Measurements from ENCODE around the gene ST3GAL3. TPM values are rescaled to one million over a fixed set of nuclear protein-coding genes. Genes with fewer than 3 reads are reported as not detected.

Gene ST3GAL3
- total and polyA plus RNA-seq, 2 donors (not counting 3 experiments of a cell fraction or from before 2014, with no cell fraction given), result 14.3 to 35.8 TPM

DNA sequence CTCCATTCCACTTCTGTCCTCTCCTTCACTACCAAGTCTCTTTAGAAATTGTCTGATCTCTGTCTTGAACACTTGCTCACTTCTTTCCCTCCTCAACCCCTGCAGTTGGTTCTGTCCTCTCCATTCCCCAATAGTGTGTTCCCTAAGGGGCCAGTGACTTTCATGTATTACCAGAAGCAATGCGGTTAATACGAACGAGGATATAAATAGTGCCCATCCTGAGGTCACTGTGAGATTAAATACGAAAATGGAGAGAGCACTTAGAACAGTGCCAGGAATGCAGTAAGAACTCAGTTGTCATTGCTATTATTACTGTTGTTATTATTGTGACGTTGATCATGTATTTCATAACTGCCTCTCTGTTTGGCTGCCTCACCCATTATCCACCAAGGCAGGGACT, 173.3 kb downstream of the ST3GAL3 start:
- intact Hi-C loops (cut with micrococcal nuclease) (no loop called here), dilution Hi-C loops (cut with MboI; ENCODE audit: extremely low pct_ligation_motif_present, low sequenced_read_pairs) (no loop called here)
- Histone ChIP-seq H3K9ac (replicated peaks; ENCODE audit: extremely low read depth, insufficient read depth, low read length) (no peak overlapping the region), H3K4me1 (ENCODE audit: control insufficient read depth, extremely low read depth, insufficient read depth, low read length) (no peaks in the 10 kb centered on the region), H3K4me3 (replicated peaks in 1 of 3; ENCODE audit: insufficient read depth in 1 of 3, low read depth in 1 of 3, low read length in 3 of 3) (no peak overlapping the region), H2AFZ (ENCODE audit: low read depth, low read length) (no peak overlapping the region), H4K20me1 (replicated peaks; ENCODE audit: control insufficient read depth, extremely low read depth, insufficient read depth, low read length) (no peaks in the 10 kb centered on the region), H3K4me2 (ENCODE audit: insufficient read depth, low read length) (no peak overlapping the region), H3K79me2 (ENCODE audit: control insufficient read depth, insufficient read depth, low read length) (no peaks in the 10 kb centered on the region), H3K9me3 (replicated peaks; ENCODE audit: control insufficient read depth, insufficient read depth, low read length) (no peaks in the 10 kb centered on the region), H3K36me3 (ENCODE audit: control insufficient read depth in 2 of 2, extremely low read depth in 1 of 2, insufficient read depth in 2 of 2, low read length in 2 of 2) (no peaks in the 10 kb centered on the region), H3K9me1 (replicated peaks; ENCODE audit: control insufficient read depth, extremely low read depth, insufficient read depth, low read length) (no peaks in the 10 kb centered on the region), H3K27ac (ENCODE audit: insufficient read depth, low read depth, low read length) (no peak overlapping the region), H3K27me3 (ENCODE audit: control insufficient read depth in 2 of 2, insufficient read depth in 2 of 2, low read length in 2 of 2) (no peaks in the 10 kb centered on the region)
- no peak for FAIRE-seq
- BruUV-seq (replicated peaks), result no TSS peak
- ChIA-PET POLR2A (no interaction called here), CTCF (no interaction called here)
- DNase-seq (ENCODE audit: low read depth, low spot score), result no peak
- TF ChIP-seq, protein P1, sequence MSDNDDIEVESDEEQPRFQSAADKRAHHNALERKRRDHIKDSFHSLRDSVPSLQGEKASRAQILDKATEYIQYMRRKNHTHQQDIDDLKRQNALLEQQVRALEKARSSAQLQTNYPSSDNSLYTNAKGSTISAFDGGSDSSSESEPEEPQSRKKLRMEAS (IDR thresholded peaks at IDR 0.05; ENCODE audit: insufficient read depth, insufficient read length), result no peak
- no peak for TF ChIP-seq JUN (IDR thresholded peaks at IDR 0.05; ENCODE audit: borderline replicate concordance, insufficient read depth, insufficient read length, low read depth)
- no peak for TF ChIP-seq GATA2 (IDR thresholded peaks at IDR 0.05; ENCODE audit: insufficient read depth, insufficient read length, low read depth, low read length)
- no peak for TF ChIP-seq EZH2 (IDR thresholded peaks at IDR 0.05; ENCODE audit: borderline replicate concordance, low read depth, low read length, severe bottlenecking)
- no peak for TF ChIP-seq POLR2AphosphoS5 (IDR thresholded peaks at IDR 0.05; ENCODE audit: insufficient read depth, low read depth, low read length)

DNA sequence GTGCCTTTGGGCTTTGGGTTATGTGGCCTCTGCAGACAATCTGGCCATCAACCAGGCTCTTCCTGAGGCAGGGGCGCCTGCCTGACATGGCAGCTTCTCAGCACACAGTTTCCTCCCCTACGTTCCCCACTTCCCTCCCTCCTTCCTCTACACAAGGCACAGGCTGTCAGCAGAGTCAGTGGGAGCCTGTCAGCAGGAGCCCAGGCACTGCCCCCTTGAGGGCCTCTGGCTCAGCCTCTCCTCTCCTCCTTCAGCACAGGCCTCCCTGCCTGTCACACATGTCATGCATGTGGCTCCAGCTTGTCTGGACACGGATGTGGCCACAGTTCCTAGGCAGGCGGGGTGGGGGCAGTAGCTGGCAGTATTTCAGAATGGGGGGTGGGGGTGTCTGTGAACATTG, 174.1 kb downstream of the ST3GAL3 start:
- ChIA-PET POLR2A (interaction anchor here (0.6 kb wide), 1 partner anchor 400 kb away, joined by 3 read pairs; no protein-coding TSS in a partner anchor), CTCF (interaction anchor here (1.2 kb wide), 1 partner anchor 53 kb away, joined by 5 read pairs; no protein-coding TSS in a partner anchor)
- BruUV-seq (replicated peaks), result no TSS peak
- Histone ChIP-seq H3K9me1 (replicated peaks; ENCODE audit: control insufficient read depth, extremely low read depth, insufficient read depth, low read length) (no peaks in the 10 kb centered on the region), H3K9ac (replicated peaks; ENCODE audit: extremely low read depth, insufficient read depth, low read length) (no peak overlapping the region), H4K20me1 (replicated peaks; ENCODE audit: control insufficient read depth, extremely low read depth, insufficient read depth, low read length) (no peaks in the 10 kb centered on the region), H3K4me2 (ENCODE audit: insufficient read depth, low read length) (no peak overlapping the region), H3K4me3 (replicated peaks in 1 of 3; ENCODE audit: insufficient read depth in 1 of 3, low read depth in 1 of 3, low read length in 3 of 3) (no peak overlapping the region), H3K36me3 (ENCODE audit: control insufficient read depth in 2 of 2, extremely low read depth in 1 of 2, insufficient read depth in 2 of 2, low read length in 2 of 2) (no peaks in the 10 kb centered on the region), H3K27ac (ENCODE audit: insufficient read depth, low read depth, low read length) (no peak overlapping the region), H3K9me3 (replicated peaks; ENCODE audit: control insufficient read depth, insufficient read depth, low read length) (no peaks in the 10 kb centered on the region), H3K79me2 (ENCODE audit: control insufficient read depth, insufficient read depth, low read length) (no peaks in the 10 kb centered on the region), H3K27me3 (ENCODE audit: control insufficient read depth in 2 of 2, insufficient read depth in 2 of 2, low read length in 2 of 2) (no peaks in the 10 kb centered on the region), H3K4me1 (ENCODE audit: control insufficient read depth, extremely low read depth, insufficient read depth, low read length) (no peaks in the 10 kb centered on the region), H2AFZ (ENCODE audit: low read depth, low read length) (no peak overlapping the region)
- dilution Hi-C loops (cut with MboI; ENCODE audit: extremely low pct_ligation_motif_present, low sequenced_read_pairs) (no loop called here), intact Hi-C loops (cut with micrococcal nuclease) (no loop called here)
- DNase-seq (ENCODE audit: low read depth, low spot score), result no peak
- TF ChIP-seq MYC (IDR thresholded peaks at IDR 0.05; ENCODE audit: low read depth, low read length), result no peak
- no peak for TF ChIP-seq JUN (IDR thresholded peaks at IDR 0.05; ENCODE audit: borderline replicate concordance, insufficient read depth, insufficient read length, low read depth)
- TF ChIP-seq, protein P1 (IDR thresholded peaks at IDR 0.05; ENCODE audit: insufficient read depth, insufficient read length), result no peak
- TF ChIP-seq GATA2 (IDR thresholded peaks at IDR 0.05; ENCODE audit: insufficient read depth, insufficient read length, low read depth, low read length), result no peak
- TF ChIP-seq FOS (IDR thresholded peaks at IDR 0.05; ENCODE audit: borderline replicate concordance, insufficient read depth, low read length), result no peak
- TF ChIP-seq POLR2AphosphoS5 (IDR thresholded peaks at IDR 0.05; ENCODE audit: insufficient read depth, low read depth, low read length), result no peak
- TF ChIP-seq, protein P2, sequence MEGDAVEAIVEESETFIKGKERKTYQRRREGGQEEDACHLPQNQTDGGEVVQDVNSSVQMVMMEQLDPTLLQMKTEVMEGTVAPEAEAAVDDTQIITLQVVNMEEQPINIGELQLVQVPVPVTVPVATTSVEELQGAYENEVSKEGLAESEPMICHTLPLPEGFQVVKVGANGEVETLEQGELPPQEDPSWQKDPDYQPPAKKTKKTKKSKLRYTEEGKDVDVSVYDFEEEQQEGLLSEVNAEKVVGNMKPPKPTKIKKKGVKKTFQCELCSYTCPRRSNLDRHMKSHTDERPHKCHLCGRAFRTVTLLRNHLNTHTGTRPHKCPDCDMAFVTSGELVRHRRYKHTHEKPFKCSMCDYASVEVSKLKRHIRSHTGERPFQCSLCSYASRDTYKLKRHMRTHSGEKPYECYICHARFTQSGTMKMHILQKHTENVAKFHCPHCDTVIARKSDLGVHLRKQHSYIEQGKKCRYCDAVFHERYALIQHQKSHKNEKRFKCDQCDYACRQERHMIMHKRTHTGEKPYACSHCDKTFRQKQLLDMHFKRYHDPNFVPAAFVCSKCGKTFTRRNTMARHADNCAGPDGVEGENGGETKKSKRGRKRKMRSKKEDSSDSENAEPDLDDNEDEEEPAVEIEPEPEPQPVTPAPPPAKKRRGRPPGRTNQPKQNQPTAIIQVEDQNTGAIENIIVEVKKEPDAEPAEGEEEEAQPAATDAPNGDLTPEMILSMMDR (IDR thresholded peaks at IDR 0.05; ENCODE audit: extremely low read depth in 1 of 2, insufficient read depth in 1 of 2, low read depth in 1 of 2, low read length in 2 of 2), result no peak
- TF ChIP-seq POLR2A (IDR thresholded peaks at IDR 0.05; ENCODE audit: low read depth, low read length), result no peak
- no peak for FAIRE-seq
